NCI-H2196 treated with DMSO at 0.1 percent for 48 hours (cell line): ENCODE data around the gene NUB1.

ENCODE experiments used
- DNase-seq: peaks from one replicate; lab custom pipeline; 2025; ENCODE audit not compliant: unreplicated experiment; lab: John Stamatoyannopoulos, UW

Gene NUB1

GRCh38 chr7:151416112-151416940 is 74.7 kb downstream of the NUB1 start:
- no peak for DNase-seq

- DNase-seq, result no peak
Observed at GRCh38 chr7:151416941-151417315, 75.3 kb downstream of the NUB1 start.

- no peak for DNase-seq
Observed at GRCh38 chr7:151420144-151420543, 78.5 kb downstream of the NUB1 start.

- no peak for DNase-seq
Observed at GRCh38 chr7:151422212-151422611, 80.6 kb downstream of the NUB1 start.

GRCh38 chr7:151423226-151423625 is 81.6 kb downstream of the NUB1 start:
- no peak for DNase-seq

- no peak for DNase-seq
Observed at GRCh38 chr7:151423936-151424335, 82.3 kb downstream of the NUB1 start.

- DNase-seq, result no peak
Observed at GRCh38 chr7:151424799-151425198, 83.2 kb downstream of the NUB1 start.

GRCh38 chr7:151425670-151426440 is 84.2 kb downstream of the NUB1 start:
- no peak for DNase-seq

GRCh38 chr7:151426441-151426903 is 84.9 kb downstream of the NUB1 start:
- DNase-seq, result no peak

- DNase-seq, result no peak
Observed at GRCh38 chr7:151426904-151427704, 85.5 kb downstream of the NUB1 start.

GRCh38 chr7:151427705-151428377 is 86.2 kb downstream of the NUB1 start:
- no peak for DNase-seq
